Measurements from ENCODE around the gene KRT31. TPM values are rescaled to one million over a fixed set of nuclear protein-coding genes. Genes with fewer than 3 reads are reported as not detected.

KRT31 gene
- total and polyA plus RNA-seq, 2 donors (not counting 1 experiment from before 2014, with no cell fraction given) = not detected

GRCh38 chr17:41406205-41406604 is 8.8 kb upstream of the KRT31 start:
- Mint-ChIP-seq H3K9me3 (ENCODE audit: insufficient read depth) (no peaks in the 10 kb centered on the region), H3K4me1 (no peaks in the 10 kb centered on the region), H3K4me3 (no peak overlapping the region), H3K27ac (no peak overlapping the region), H3K27me3 (peaks cover 28% of the 10 kb centered on the region)
- no peak for DNase-seq
- peaks cover 0 to 7% (median 0%) of the 10 kb centered on the region in 4 experiments for H3K27me3 ChIP-seq (replicated peaks in 1 of 4; ENCODE audit: control extremely low read depth in 1 of 4, control insufficient read depth in 3 of 4, insufficient read depth in 4 of 4, low read length in 3 of 4)
- no peaks in the 10 kb centered on the region for H3K4me1 ChIP-seq (ENCODE audit: control insufficient read depth in 2 of 2, insufficient read depth in 2 of 2, low read length in 2 of 2)
- WGBS (ENCODE audit: insufficient coverage) = 40% methylated on average over 1 of the region's 5 CpGs
- ChIA-PET CTCF (no interaction called here), POLR2A (no interaction called here)
- intact Hi-C loops (cut with micrococcal nuclease) = no loop called here
- TF ChIP-seq CTCF (IDR thresholded peaks at IDR 0.05) (no peak), EZH2 (IDR thresholded peaks at IDR 0.05; ENCODE audit: borderline replicate concordance, insufficient read depth, low read depth, low read length, poor library complexity, severe bottlenecking) (no peak)
- H3K27ac ChIP-seq (ENCODE audit: low read length in 2 of 2) = no peak overlapping the region
- no peaks in the 10 kb centered on the region for H3K36me3 ChIP-seq (replicated peaks in 1 of 2; ENCODE audit: control extremely low read depth in 1 of 2, control insufficient read depth in 1 of 2, extremely low read depth in 1 of 2, insufficient read depth in 2 of 2, low read length in 1 of 2)
- no peak for ATAC-seq (ENCODE audit: low read depth)
- no peaks in the 10 kb centered on the region for H3K9me3 ChIP-seq (ENCODE audit: control extremely low read depth in 1 of 3, control insufficient read depth in 2 of 3, insufficient read depth in 1 of 3, low read length in 2 of 3)
- no peaks in the 10 kb centered on the region for H3K79me2 ChIP-seq (ENCODE audit: control insufficient read depth, insufficient read depth, low read length)
- H2AFZ ChIP-seq (ENCODE audit: insufficient read depth, low read depth, low read length, poor library complexity, severe bottlenecking) = no peak overlapping the region
- no peak overlapping the region for H3K4me3 ChIP-seq (ENCODE audit: control extremely low read depth in 1 of 5, extremely low read depth in 1 of 5, insufficient read depth in 1 of 5, low read depth in 2 of 5, low read length in 4 of 5)
- H4K20me1 ChIP-seq (ENCODE audit: control insufficient read depth, insufficient read depth, low read length, poor library complexity, severe bottlenecking) = no peaks in the 10 kb centered on the region
- no peak overlapping the region for H3K4me2 ChIP-seq (replicated peaks; ENCODE audit: low read depth, low read length, poor library complexity, severe bottlenecking)
- H3K9ac ChIP-seq (ENCODE audit: low read length) = no peak overlapping the region

- peaks cover 37% of the 10 kb centered on the region for H3K27me3 Mint-ChIP-seq
- H3K4me3 Mint-ChIP-seq = no peak overlapping the region
- ATAC-seq (ENCODE audit: low read depth) (no peak), DNase-seq (no peak)
- Histone ChIP-seq H3K4me1 (ENCODE audit: control insufficient read depth in 2 of 2, insufficient read depth in 2 of 2, low read length in 2 of 2) (no peaks in the 10 kb centered on the region), H3K79me2 (ENCODE audit: control insufficient read depth, insufficient read depth, low read length) (no peaks in the 10 kb centered on the region), H4K20me1 (ENCODE audit: control insufficient read depth, insufficient read depth, low read length, poor library complexity, severe bottlenecking) (no peaks in the 10 kb centered on the region), H3K27ac (ENCODE audit: low read length in 2 of 2) (no peak overlapping the region), H3K4me3 (ENCODE audit: control extremely low read depth in 1 of 5, extremely low read depth in 1 of 5, insufficient read depth in 1 of 5, low read depth in 2 of 5, low read length in 4 of 5) (no peak overlapping the region), H3K27me3 (replicated peaks in 1 of 4; ENCODE audit: control extremely low read depth in 1 of 4, control insufficient read depth in 3 of 4, insufficient read depth in 4 of 4, low read length in 3 of 4) (peaks cover 0 to 11% (median 1%) of the 10 kb centered on the region in 4 experiments), H3K9me3 (ENCODE audit: control extremely low read depth in 1 of 3, control insufficient read depth in 2 of 3, insufficient read depth in 1 of 3, low read length in 2 of 3) (no peaks in the 10 kb centered on the region), H2AFZ (ENCODE audit: insufficient read depth, low read depth, low read length, poor library complexity, severe bottlenecking) (no peak overlapping the region), H3K36me3 (replicated peaks in 1 of 2; ENCODE audit: control extremely low read depth in 1 of 2, control insufficient read depth in 1 of 2, extremely low read depth in 1 of 2, insufficient read depth in 2 of 2, low read length in 1 of 2) (no peaks in the 10 kb centered on the region), H3K9ac (ENCODE audit: low read length) (no peak overlapping the region), H3K4me2 (replicated peaks; ENCODE audit: low read depth, low read length, poor library complexity, severe bottlenecking) (no peak overlapping the region)
- ChIA-PET POLR2A (no interaction called here), CTCF (no interaction called here)
- no peak overlapping the region for H3K27ac Mint-ChIP-seq
- intact Hi-C loops (cut with micrococcal nuclease) = no loop called here
- TF ChIP-seq EZH2 (IDR thresholded peaks at IDR 0.05; ENCODE audit: borderline replicate concordance, insufficient read depth, low read depth, low read length, poor library complexity, severe bottlenecking) = no peak
- TF ChIP-seq CTCF (IDR thresholded peaks at IDR 0.05) = no peak
- H3K9me3 Mint-ChIP-seq (ENCODE audit: insufficient read depth) = no peaks in the 10 kb centered on the region
- H3K4me1 Mint-ChIP-seq = no peaks in the 10 kb centered on the region
- 84% methylated on average over 3 of the region's 7 CpGs for WGBS (ENCODE audit: insufficient coverage)
Observed at GRCh38 chr17:41404024-41404671, 6.7 kb upstream of the KRT31 start.

Data from B cell (primary cell).